Trophoblast cell (in vitro differentiated cells and primary cell): ENCODE measurements around the gene PCSK5.
A peak's percentile ranks its signal among the peaks of the same experiment; 100 is the strongest.

Experiments
- DNase-seq, 2 donors: peaks; one replicate each; pipeline ENCODE4 v3.0.0-alpha.2; 2016
- H2AFZ ChIP-seq: 2 replicates; pipeline ENCODE4 v1.6.1; 2013; ENCODE audit warnings: low read length, moderate library complexity, mild to moderate bottlenecking; ENCODE audit not compliant: insufficient read depth, poor library complexity
- H2AK5ac ChIP-seq: 2 replicates; pipeline ENCODE4 v1.6.1; 2013; ENCODE audit warnings: mild to moderate bottlenecking, low read length
- H2BK120ac ChIP-seq: 2 replicates; pipeline ENCODE4 v1.6.1; 2013; ENCODE audit warnings: low read length, mild to moderate bottlenecking, moderate library complexity; ENCODE audit not compliant: insufficient read depth, poor library complexity
- H2BK12ac ChIP-seq: 2 replicates; pipeline ENCODE4 v1.6.1; 2013; ENCODE audit warnings: mild to moderate bottlenecking, low read length, moderate library complexity
- H2BK5ac ChIP-seq: 2 replicates; pipeline ENCODE4 v1.6.1; 2013; ENCODE audit warnings: low read length, low read depth, moderate library complexity, mild to moderate bottlenecking; ENCODE audit not compliant: poor library complexity
- H3K14ac ChIP-seq: 2 replicates; pipeline ENCODE4 v1.6.1; 2013; ENCODE audit warnings: mild to moderate bottlenecking, low read length
- H3K18ac ChIP-seq: 2 replicates; pipeline ENCODE4 v1.6.1; 2013; ENCODE audit warnings: mild to moderate bottlenecking, low read length
- H3K23ac ChIP-seq: 2 replicates; pipeline ENCODE4 v1.6.1; 2013; ENCODE audit warnings: low read length
- H3K27ac ChIP-seq: 2 replicates; pipeline ENCODE4 v1.5.1; 2013; ENCODE audit warnings: low read depth, mild to moderate bottlenecking, inconsistent platforms, low read length, moderate library complexity
- H3K27me3 ChIP-seq: 2 replicates; pipeline ENCODE4 v1.6.1; 2013; ENCODE audit warnings: inconsistent platforms, mild to moderate bottlenecking, low read length, moderate library complexity; ENCODE audit not compliant: insufficient read depth
- H3K36me3 ChIP-seq, 2 experiments: 1 replicate in 1 of 2; 2 replicates in 1 of 2; pipeline ENCODE4 v1.6.1; 2013; ENCODE audit warnings: low read length in 2 of 2, mild to moderate bottlenecking in 2 of 2, moderate library complexity in 1 of 2; ENCODE audit not compliant: insufficient read depth in 2 of 2, control insufficient read depth in 1 of 2
- H3K4ac ChIP-seq: 2 replicates; pipeline ENCODE4 v1.6.1; 2013; ENCODE audit warnings: low read depth, mild to moderate bottlenecking, low read length, moderate library complexity
- H3K4me1 ChIP-seq, 2 experiments: 1 replicate in 1 of 2; 2 replicates in 1 of 2; pipeline ENCODE4 v1.6.1; 2013; ENCODE audit warnings: low read length in 2 of 2, mild to moderate bottlenecking in 2 of 2, moderate library complexity in 1 of 2; ENCODE audit not compliant: insufficient read depth in 2 of 2, control insufficient read depth in 1 of 2
- H3K4me2 ChIP-seq: 2 replicates; pipeline ENCODE4 v1.6.1; 2013; ENCODE audit warnings: inconsistent platforms, mild to moderate bottlenecking, low read length, moderate library complexity
- H3K4me3 ChIP-seq: 2 replicates; pipeline ENCODE4 v1.5.1; 2013; ENCODE audit warnings: mild to moderate bottlenecking, low read depth, low read length, inconsistent platforms
- H3K79me1 ChIP-seq: one replicate; pipeline ENCODE4 v1.6.1; 2013; ENCODE audit warnings: low read length
- H3K79me2 ChIP-seq: 2 replicates; pipeline ENCODE4 v1.6.1; 2013; ENCODE audit warnings: low read length, mild to moderate bottlenecking; ENCODE audit not compliant: control insufficient read depth, insufficient read depth, poor library complexity
- H3K9ac ChIP-seq: 2 replicates; pipeline ENCODE4 v1.6.1; 2013; ENCODE audit warnings: mild to moderate bottlenecking, low read length
- H3K9me3 ChIP-seq: 2 replicates; pipeline ENCODE4 v1.6.1; 2013; ENCODE audit warnings: low read depth, mild to moderate bottlenecking, control low read depth, inconsistent platforms, low read length; ENCODE audit not compliant: insufficient read depth
- H4K12ac ChIP-seq: 2 replicates; pipeline ENCODE4 v1.6.1; 2013; ENCODE audit warnings: low read depth, mild to moderate bottlenecking, low read length, moderate library complexity
- H4K8ac ChIP-seq: 2 replicates; pipeline ENCODE4 v1.6.1; 2013; ENCODE audit warnings: low read depth, mild to moderate bottlenecking, low read length, moderate library complexity
- H4K91ac ChIP-seq: one replicate; pipeline ENCODE4 v1.6.1; 2013; ENCODE audit warnings: low read depth, mild to moderate bottlenecking, low read length, moderate library complexity
- WGBS: extraction: QIAGEN DNeasy Blood & Tissue Kit; methylation state at CpG from one replicate; pipeline ENCODE4 v1.1.7; 2013; ENCODE audit warnings: missing lambda C conversion rate; ENCODE audit not compliant: insufficient read length, insufficient coverage; ENCODE audit errors: extremely low coverage; 5-methylcytosine and 5-hydroxymethylcytosine counted together

PCSK5 gene

GRCh38 chr9:76026796-76027195 is 136.3 kb downstream of the PCSK5 start:
- no peak overlapping the region for H3K18ac ChIP-seq
- no peak overlapping the region for H2BK12ac ChIP-seq
- H3K23ac ChIP-seq, result no peak overlapping the region
- no peak overlapping the region for H4K91ac ChIP-seq
- DNase-seq, result no peak
- H3K27ac ChIP-seq, result no peak overlapping the region
- H3K79me1 ChIP-seq, result peaks cover 5% of the 10 kb centered on the region
- no CpG with 5 or more reads among the region's 6 CpGs for WGBS
- H2BK5ac ChIP-seq, result no peak overlapping the region
- H3K9ac ChIP-seq, result no peak overlapping the region
- no peaks in the 10 kb centered on the region for H3K79me2 ChIP-seq
- no peak overlapping the region for H3K4ac ChIP-seq
- H3K4me1 ChIP-seq, result peaks cover 3 to 5% of the 10 kb centered on the region in 2 experiments
- H4K8ac ChIP-seq, result no peak overlapping the region
- no peaks in the 10 kb centered on the region for H3K27me3 ChIP-seq
- no peak overlapping the region for H2AFZ ChIP-seq
- H3K14ac ChIP-seq, result no peak overlapping the region
- peaks cover 2% of the 10 kb centered on the region in 2 experiments for H3K36me3 ChIP-seq
- no peak overlapping the region for H2BK120ac ChIP-seq
- H3K4me2 ChIP-seq, result no peak overlapping the region
- no peak overlapping the region for H2AK5ac ChIP-seq
- no peak overlapping the region for H4K12ac ChIP-seq
- no peaks in the 10 kb centered on the region for H3K9me3 ChIP-seq
- H3K4me3 ChIP-seq, result no peak overlapping the region

- no peak overlapping the region for H3K18ac ChIP-seq
- no peak overlapping the region for H3K14ac ChIP-seq
- H2BK12ac ChIP-seq, result no peak overlapping the region
- no peak overlapping the region for H3K9ac ChIP-seq
- H3K4ac ChIP-seq, result no peak overlapping the region
- H3K9me3 ChIP-seq, result no peaks in the 10 kb centered on the region
- H2BK120ac ChIP-seq, result no peak overlapping the region
- H3K79me2 ChIP-seq, result no peaks in the 10 kb centered on the region
- no peak overlapping the region for H3K27ac ChIP-seq
- WGBS, result no CpG with 5 or more reads among the region's 5 CpGs
- H3K4me2 ChIP-seq, result no peak overlapping the region
- H2AFZ ChIP-seq, result no peak overlapping the region
- no peak overlapping the region for H2AK5ac ChIP-seq
- H4K91ac ChIP-seq, result no peak overlapping the region
- no peak overlapping the region for H4K8ac ChIP-seq
- no peak overlapping the region for H3K23ac ChIP-seq
- H3K79me1 ChIP-seq, result peaks cover 5% of the 10 kb centered on the region
- H3K4me1 ChIP-seq, result peaks cover 3 to 4% of the 10 kb centered on the region in 2 experiments
- peaks cover 2% of the 10 kb centered on the region in 2 experiments for H3K36me3 ChIP-seq
- DNase-seq, result peak in 1 of 2 donors; percentile 13
- H3K27me3 ChIP-seq, result no peaks in the 10 kb centered on the region
- H2BK5ac ChIP-seq, result no peak overlapping the region
- H3K4me3 ChIP-seq, result no peak overlapping the region
- no peak overlapping the region for H4K12ac ChIP-seq
Observed at GRCh38 chr9:76027416-76027815, 136.9 kb downstream of the PCSK5 start.

GRCh38 chr9:76027861-76028260 is 137.4 kb downstream of the PCSK5 start:
- Histone ChIP-seq H3K27me3 (no peaks in the 10 kb centered on the region), H4K91ac (no peak overlapping the region), H3K36me3 (peaks cover 2% of the 10 kb centered on the region in 2 experiments), H3K18ac (no peak overlapping the region), H3K23ac (no peak overlapping the region), H3K14ac (no peak overlapping the region), H3K79me2 (no peaks in the 10 kb centered on the region), H3K79me1 (peaks cover 5% of the 10 kb centered on the region), H2AK5ac (no peak overlapping the region), H4K8ac (no peak overlapping the region), H3K4ac (no peak overlapping the region), H2AFZ (no peak overlapping the region), H3K9ac (no peak overlapping the region), H3K4me1 (peaks cover 3 to 4% of the 10 kb centered on the region in 2 experiments), H3K27ac (no peak overlapping the region), H3K4me3 (no peak overlapping the region), H4K12ac (no peak overlapping the region), H2BK120ac (no peak overlapping the region), H3K4me2 (no peak overlapping the region), H3K9me3 (no peaks in the 10 kb centered on the region), H2BK12ac (no peak overlapping the region), H2BK5ac (no peak overlapping the region)
- DNase-seq, result no peak
- WGBS, result no CpG with 5 or more reads among the region's 2 CpGs

GRCh38 chr9:76032038-76032796 is 141.7 kb downstream of the PCSK5 start:
- H2BK5ac ChIP-seq, result no peak overlapping the region
- H3K23ac ChIP-seq, result no peak overlapping the region
- H3K4me3 ChIP-seq, result no peak overlapping the region
- H3K9ac ChIP-seq, result no peak overlapping the region
- no peaks in the 10 kb centered on the region for H3K9me3 ChIP-seq
- no peak overlapping the region for H3K14ac ChIP-seq
- H2BK120ac ChIP-seq, result no peak overlapping the region
- no peak overlapping the region for H3K18ac ChIP-seq
- peaks cover 2 to 3% of the 10 kb centered on the region in 2 experiments for H3K36me3 ChIP-seq
- no peak overlapping the region for H4K91ac ChIP-seq
- no peak overlapping the region for H2AFZ ChIP-seq
- H4K8ac ChIP-seq, result no peak overlapping the region
- no peaks in the 10 kb centered on the region for H3K79me2 ChIP-seq
- H3K27ac ChIP-seq, result no peak overlapping the region
- H2BK12ac ChIP-seq, result no peak overlapping the region
- no peak overlapping the region for H3K4ac ChIP-seq
- WGBS, result no CpG with 5 or more reads among the region's 6 CpGs
- DNase-seq, result peak in 1 of 2 donors; percentile 43
- H3K27me3 ChIP-seq, result no peaks in the 10 kb centered on the region
- no peak overlapping the region for H2AK5ac ChIP-seq
- H3K4me2 ChIP-seq, result no peak overlapping the region
- H4K12ac ChIP-seq, result no peak overlapping the region
- no peaks in the 10 kb centered on the region for H3K4me1 ChIP-seq
- H3K79me1 ChIP-seq, result no peaks in the 10 kb centered on the region
